Lower leg skin (tissue), 3 donors: Measurements from ENCODE around the gene CBR1.

Experiments
- POLR2A ChIP-seq, 2 donors: fragments of 450-650 bp; IDR thresholded peaks; one replicate each; pipeline ENCODE4 v1.6.1; 2016 to 2017; ENCODE audit warnings: antibody characterized with exemption in 2 of 2, mild to moderate bottlenecking in 1 of 2, moderate library complexity in 1 of 2
- TF ChIP-seq, protein P1 (sequence below), 3 donors: fragments of 450-650 bp; IDR thresholded peaks; one replicate each; pipeline ENCODE4 v1.5.1; 2016; ENCODE audit warnings: antibody characterized with exemption in 3 of 3, mild to moderate bottlenecking in 3 of 3, moderate library complexity in 2 of 3

DNA sequence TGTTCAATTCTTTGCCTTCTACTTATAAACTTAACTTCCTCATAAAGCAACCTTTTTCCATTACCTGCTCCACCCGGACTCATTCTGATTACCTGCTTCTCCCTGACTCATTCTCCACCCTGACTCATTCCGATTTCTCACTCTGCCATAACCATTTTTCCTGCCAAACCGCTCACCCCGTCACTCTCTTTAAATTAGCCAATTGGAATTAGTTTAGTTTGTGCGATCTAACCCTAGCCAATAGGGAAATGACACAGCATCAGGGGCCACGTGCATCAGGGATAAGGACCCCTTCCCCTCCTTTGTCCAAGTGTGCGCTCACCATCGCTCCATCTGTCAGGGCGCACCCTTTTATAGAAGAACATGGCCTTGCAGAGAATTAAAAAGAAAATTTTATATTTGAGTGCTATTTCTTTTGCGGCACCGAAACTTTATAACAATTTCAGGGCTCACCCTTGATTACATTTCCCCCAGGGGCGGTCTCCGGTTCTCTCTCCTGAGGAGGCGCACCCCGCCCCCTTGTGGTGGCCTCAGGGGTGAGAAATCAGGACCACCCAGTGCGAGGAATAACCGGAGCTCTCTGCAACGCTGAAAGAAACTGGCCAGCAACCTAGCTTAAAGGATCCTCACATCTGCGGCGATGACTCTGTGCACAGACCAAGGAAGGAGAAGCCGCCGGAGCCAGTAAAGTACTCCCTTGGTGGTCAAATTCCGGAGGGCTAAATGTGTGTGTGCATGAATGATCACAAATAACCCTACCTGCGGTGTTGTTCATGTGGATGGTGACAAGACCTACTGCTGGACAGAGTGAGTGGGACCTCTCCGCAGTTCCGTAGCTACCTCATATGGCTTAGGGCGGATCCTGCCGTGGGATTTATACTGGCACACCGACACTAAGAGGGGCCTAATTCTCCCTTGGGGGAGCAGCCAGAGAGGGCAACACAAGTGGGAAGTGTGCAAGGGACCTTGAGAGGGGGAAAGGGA lies 34.8 kb downstream of the CBR1 start:
- TF ChIP-seq, protein P1, sequence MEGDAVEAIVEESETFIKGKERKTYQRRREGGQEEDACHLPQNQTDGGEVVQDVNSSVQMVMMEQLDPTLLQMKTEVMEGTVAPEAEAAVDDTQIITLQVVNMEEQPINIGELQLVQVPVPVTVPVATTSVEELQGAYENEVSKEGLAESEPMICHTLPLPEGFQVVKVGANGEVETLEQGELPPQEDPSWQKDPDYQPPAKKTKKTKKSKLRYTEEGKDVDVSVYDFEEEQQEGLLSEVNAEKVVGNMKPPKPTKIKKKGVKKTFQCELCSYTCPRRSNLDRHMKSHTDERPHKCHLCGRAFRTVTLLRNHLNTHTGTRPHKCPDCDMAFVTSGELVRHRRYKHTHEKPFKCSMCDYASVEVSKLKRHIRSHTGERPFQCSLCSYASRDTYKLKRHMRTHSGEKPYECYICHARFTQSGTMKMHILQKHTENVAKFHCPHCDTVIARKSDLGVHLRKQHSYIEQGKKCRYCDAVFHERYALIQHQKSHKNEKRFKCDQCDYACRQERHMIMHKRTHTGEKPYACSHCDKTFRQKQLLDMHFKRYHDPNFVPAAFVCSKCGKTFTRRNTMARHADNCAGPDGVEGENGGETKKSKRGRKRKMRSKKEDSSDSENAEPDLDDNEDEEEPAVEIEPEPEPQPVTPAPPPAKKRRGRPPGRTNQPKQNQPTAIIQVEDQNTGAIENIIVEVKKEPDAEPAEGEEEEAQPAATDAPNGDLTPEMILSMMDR (IDR thresholded peaks at IDR 0.05) = no peak
- no peak for TF ChIP-seq POLR2A (IDR thresholded peaks at IDR 0.05)
